AML-193 (cell line): ENCODE results near the gene MACROD2.
"Not testable (repeated sequence)": the region's sequence is repeated elsewhere in the genome, so short reads cannot be mapped to it uniquely, and the experiment has no call there.

Experiments
- DNase-seq, 2 experiments: peaks; one replicate each; lab custom pipeline; 2025; lab: John Stamatoyannopoulos, UW

Gene MACROD2

DNA sequence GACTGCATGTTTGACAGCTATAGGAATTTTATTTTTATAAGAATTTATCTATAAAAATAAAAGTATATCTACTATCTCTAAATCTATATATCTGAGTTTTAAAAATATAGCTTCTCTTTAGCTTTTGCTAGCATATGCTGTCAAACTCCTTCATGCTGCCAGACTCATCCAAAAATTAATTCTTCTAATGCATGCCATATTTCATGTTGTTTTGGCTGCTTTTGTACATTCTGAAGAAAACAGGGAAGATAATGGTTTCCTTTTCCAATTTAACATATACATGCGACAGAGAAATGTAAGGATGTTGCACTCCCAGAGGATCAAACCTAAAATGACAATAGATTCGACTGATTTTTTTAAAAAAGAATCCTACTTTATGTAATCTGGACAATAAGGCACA, 919.3 kb downstream of the MACROD2 start:
- DNase-seq, result no peak

- DNase-seq, result no peak
Measured at GRCh38 chr20:14915356-14915755, 920.0 kb downstream of the MACROD2 start.

DNA sequence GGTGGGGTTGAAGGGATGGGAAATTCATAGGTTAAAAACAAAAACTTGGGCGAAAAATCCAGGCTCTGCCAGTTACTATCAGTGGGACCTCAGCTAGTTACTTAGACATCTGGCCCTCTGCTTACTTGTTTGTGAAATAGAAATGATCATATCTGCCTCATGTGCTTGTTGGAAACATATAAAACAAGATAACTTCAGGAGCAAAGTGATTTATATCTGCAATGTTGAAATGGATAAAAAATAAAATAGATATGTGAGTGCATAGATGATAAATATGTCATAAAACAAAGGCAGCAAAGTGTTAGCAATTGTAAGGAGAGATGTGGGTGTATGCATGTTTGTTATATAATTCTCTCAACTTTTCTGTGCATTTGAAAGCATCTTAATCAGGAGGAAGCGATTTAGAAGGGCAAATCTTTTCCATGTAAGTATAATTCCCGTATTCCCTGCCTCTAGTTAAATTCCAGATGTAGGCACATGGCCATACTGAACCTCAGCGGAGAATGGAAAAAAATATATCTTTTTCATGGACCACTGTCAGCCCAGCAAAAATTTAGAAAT, 921.1 kb downstream of the MACROD2 start:
- DNase-seq, result no peak

- DNase-seq, result no peak
Measured at GRCh38 chr20:14918281-14918680, 923.0 kb downstream of the MACROD2 start.

- no peak for DNase-seq
Measured at GRCh38 chr20:14918976-14919375, 923.7 kb downstream of the MACROD2 start.

DNA sequence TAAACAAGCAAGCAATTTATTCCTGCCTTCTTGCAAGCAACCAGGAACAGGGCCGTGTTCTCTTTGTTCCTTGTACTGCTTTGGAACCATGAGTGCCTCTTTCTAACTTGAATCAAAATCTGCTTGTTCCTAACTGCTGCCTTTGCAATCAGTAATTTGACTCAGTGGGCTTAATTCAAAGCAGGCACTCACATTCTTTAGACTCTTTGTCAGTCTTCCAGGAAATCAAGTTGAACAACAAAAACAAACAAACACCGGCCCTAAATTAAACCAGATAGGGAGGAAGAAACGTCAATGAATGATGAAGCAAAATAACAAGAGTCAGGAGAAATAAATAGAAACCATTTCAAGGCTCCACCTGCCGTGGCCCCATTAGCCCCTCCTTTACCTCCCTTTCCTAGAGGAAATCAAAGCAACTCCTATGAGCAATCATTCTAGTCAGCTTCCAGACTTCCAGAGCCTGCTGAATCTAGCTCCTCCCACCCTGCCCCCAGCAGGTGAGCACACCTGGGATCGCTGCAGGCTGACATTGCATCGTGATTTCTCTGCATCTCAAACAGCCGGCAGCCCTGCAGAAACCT, 924.3 kb downstream of the MACROD2 start:
- DNase-seq, result no peak

GRCh38 chr20:14921513-14921912, 926.2 kb downstream of the MACROD2 start:
- no peak for DNase-seq

GRCh38 chr20:14922503-14923267, 927.4 kb downstream of the MACROD2 start:
- DNase-seq, result no peak

- no peak for DNase-seq
Measured at GRCh38 chr20:14924433-14924832, 929.1 kb downstream of the MACROD2 start.

DNA sequence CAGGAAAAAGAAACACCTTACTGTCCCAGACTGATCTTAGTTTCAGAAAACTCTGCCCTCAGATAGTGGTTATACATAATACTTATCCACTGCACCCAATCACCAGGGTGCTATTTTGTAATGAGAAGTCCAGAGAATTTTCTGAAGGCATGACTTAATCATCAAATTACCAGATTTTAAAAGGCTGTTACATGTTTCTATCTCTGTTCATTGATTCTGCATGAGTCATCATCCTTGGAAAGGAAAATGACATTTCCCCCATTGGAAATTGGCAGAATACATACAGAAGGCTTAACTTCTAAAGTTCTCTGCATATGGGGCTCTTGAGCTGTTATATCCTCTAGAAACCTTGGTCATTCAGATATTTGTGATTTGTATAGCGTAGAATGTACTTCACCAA, 930.0 kb downstream of the MACROD2 start:
- DNase-seq, result no peak

GRCh38 chr20:14926436-14926835, 931.1 kb downstream of the MACROD2 start:
- DNase-seq, result not testable (repeated sequence)

DNA sequence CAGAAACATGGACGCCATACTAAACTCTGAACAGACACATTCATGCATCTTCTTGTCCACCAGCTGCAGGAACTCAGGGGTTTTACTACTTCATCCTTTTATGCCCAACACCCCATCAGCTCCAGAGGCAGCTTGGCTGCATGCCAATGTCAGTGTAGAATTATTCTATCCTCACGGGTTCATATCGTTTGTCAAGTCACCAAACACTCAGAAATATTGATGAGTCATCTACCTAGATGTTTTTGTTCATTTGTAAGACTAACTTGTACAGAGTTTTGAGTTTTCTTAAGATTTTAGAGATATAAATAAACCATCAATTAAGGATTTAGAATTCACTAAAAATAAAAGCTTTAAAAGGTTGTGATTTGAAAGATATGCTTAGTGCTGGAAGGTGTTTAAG, 932.8 kb downstream of the MACROD2 start:
- DNase-seq, result no peak

DNA sequence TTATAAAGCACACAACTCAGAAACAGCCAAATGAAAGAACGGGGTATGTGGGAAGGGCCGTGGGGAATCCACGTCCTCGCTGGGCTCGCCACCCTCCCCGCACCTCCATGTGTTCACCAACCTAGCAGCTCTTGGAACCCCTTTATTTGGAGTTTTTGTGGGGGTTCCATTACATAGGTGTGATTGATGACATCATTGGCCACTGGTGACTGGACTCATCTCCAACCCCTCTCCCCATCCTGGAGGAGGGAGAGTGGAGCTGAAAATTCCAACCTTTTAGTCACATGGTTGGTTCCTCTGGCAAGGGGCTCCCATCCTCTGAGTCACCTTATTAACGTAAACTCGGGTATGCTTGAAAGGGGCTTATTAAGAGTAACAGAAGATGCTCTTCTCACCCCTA, 934.1 kb downstream of the MACROD2 start:
- DNase-seq, result no peak

DNA sequence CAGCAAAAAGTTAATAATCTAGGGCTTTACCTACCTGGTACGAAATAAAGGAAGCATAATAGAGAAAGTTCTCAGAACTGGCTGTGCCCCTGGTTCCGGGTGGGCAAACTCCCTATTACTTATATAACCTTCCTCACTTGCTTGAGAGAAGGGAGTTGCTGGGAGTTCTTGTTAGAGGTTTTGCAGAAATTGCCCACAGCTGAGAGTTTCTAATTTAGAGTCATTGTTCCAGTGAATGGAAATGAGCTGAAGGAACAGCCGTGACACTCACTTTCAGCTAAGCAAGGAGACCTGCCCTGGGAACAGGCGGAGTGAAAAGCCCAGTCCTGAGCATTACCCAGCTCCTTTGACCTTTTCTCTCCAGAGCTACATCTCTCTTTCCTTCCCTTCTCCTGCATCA, 936.7 kb downstream of the MACROD2 start:
- DNase-seq, result no peak

DNA sequence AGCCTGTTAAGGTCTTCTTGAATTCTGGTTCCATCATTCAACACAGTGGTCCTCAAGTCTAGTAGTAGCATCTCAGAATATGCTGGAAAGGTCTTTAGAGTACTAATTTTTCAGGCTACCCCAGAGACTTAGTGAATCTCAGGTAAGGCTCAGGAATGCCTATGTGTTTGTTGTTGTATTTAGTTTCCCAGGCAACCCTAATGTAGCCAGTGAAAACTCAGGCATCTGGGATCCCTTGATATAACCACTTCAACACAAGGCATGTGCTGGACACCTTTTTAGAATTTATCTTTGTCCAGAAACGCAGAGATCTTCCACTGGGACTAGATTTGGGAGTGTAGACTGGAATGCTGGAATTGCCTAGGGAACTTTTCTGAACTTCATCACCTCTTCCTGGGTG, 940.0 kb downstream of the MACROD2 start:
- DNase-seq, result no peak

GRCh38 chr20:14937021-14937420, 941.7 kb downstream of the MACROD2 start:
- no peak for DNase-seq

DNA sequence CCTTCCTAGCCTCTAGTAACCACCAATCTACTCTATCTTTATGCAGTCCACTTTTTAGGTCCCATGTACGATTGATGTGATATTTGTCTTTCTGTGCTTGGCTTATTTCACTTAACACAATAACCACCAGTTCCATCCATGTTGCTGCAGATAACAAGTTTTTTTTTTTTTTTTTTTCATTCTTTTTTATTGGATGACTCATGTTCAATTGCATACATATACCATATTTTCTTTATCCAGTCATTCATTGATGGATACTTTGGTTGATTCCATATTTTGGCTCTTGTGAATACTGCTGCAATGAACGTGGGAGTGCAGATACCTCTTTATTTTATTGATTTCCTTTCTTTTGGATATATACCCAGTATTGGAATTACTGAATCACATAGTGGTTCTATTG, 942.5 kb downstream of the MACROD2 start:
- no peak for DNase-seq

- DNase-seq, result no peak
Measured at GRCh38 chr20:14947536-14947935, 952.2 kb downstream of the MACROD2 start.

GRCh38 chr20:14947946-14948345, 952.6 kb downstream of the MACROD2 start:
- no peak for DNase-seq

GRCh38 chr20:14948416-14948815, 953.1 kb downstream of the MACROD2 start:
- DNase-seq, result no peak

- DNase-seq, result no peak
Measured at GRCh38 chr20:14950633-14951032, 955.3 kb downstream of the MACROD2 start.

DNA sequence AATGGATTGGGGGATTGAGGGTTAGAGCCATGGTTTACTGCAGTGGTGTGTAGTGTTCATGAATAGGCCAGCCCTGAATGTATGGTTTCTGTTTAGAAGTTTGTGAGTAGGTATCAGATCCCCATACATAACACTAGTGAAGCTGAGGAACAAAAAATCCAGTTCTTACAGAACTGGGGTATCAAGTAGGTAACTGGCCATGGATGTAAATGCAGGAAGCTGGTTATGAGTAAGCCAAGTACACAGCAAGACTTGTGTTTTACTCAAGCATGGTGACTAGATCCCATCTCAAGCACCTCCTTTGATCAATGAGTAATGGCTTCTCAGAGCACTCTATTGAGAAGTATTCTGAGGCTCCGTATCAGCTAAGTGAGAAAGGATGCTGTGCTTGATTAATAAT, 955.8 kb downstream of the MACROD2 start:
- no peak for DNase-seq

DNA sequence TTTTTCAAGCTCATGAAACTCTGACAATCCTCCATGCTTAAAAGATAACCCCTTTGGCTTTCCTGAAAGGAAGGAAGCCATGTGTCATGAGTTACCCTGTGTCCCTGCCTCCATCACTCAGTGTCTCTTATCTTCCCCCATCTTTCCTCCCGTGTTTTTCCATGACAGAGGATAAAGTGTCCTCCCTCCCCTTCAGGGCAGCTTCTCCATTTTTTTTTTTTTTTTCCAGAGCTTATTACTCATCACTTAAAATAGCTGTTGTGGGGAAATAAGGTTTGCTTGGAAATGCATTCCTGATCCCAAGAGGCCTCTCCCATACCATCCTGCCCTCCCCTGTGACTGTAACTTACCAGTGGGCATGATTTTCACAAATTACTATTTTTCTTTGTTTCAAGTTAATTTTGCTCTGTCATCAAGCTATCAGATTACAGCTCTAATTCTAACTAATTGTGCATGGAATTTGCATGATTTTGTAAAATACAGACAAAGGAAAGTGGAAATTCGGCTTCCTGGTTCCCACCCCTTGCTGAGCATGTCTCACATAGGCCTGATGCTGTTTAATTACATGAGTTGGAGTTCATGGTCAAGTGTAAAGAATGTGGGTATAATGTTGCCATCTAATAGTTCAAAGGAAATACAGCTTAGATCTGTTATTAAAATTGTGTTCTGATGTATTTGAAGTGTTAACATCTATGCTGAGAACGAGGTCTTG, 956.5 kb downstream of the MACROD2 start:
- no peak for DNase-seq
